Liver (tissue), 2 donors: ENCODE data around the gene TMEM183A.

Source experiments
- FOXA2 ChIP-seq: IDR thresholded peaks from 2 replicates; pipeline ENCODE4 v1.6.1; 2016; ENCODE audit warnings: antibody characterized with exemption
- SP1 ChIP-seq: IDR thresholded peaks from 2 replicates; pipeline ENCODE4 v1.6.1; 2018; ENCODE audit warnings: antibody characterized with exemption, mild to moderate bottlenecking
- donor health status: healthy.

GRCh38 chr1:202987922-202988583, 19.1 kb upstream of the TMEM183A start:
- TF ChIP-seq FOXA2 (no peak), SP1 (no peak)
